Right atrium auricular region (tissue), 2 donors: ENCODE data around the gene TMEM131L. TPM values are rescaled to one million over a fixed set of nuclear protein-coding genes. Genes with fewer than 3 reads are reported as not detected.
"Not testable (repeated sequence)": the region's sequence is repeated elsewhere in the genome, so short reads cannot be mapped to it uniquely, and the experiment has no call there.

ENCODE experiments used
- DNase-seq: peaks from one replicate; pipeline ENCODE4 v3.0.0-alpha.2; 2019; ENCODE audit warnings: low spot score
- H3K27ac ChIP-seq, 2 donors: fragments of 200-600 bp; sonication (generic); 1 replicate in 1 of 2; 2 replicates in 1 of 2; pipeline ENCODE4 v1.5.1; 2016 to 2019
- H3K27me3 ChIP-seq, 2 donors: fragments of 200-600 bp; sonication (generic); one replicate each; pipeline versions ENCODE4 v1.5.1 to v1.6.0; 2017 to 2019
- H3K36me3 ChIP-seq: fragments of 200-600 bp; sonication (generic); one replicate; pipeline ENCODE4 v1.5.1; 2016
- H3K4me1 ChIP-seq, 2 donors: fragments of 200-600 bp; sonication (generic); one replicate each; pipeline versions ENCODE4 v1.5.1 to v1.6.0; 2017 to 2019
- H3K4me3 ChIP-seq, 2 donors: fragments of 200-600 bp; sonication (generic); 1 replicate in 1 of 2; 2 replicates in 1 of 2; pipeline ENCODE4 v1.5.1; 2017 to 2019; ENCODE audit warnings: mild to moderate bottlenecking in 1 of 2, moderate library complexity in 1 of 2
- H3K9me3 ChIP-seq, 2 donors: fragments of 200-600 bp; sonication (generic); one replicate each; pipeline ENCODE4 v1.5.1; 2019
- CTCF ChIP-seq, 2 donors: fragments of 200-600 bp; sonication (generic); IDR thresholded peaks; one replicate each; pipeline ENCODE4 v1.5.1; 2019; ENCODE audit warnings: antibody characterized with exemption in 2 of 2
- total RNA-seq, 2 donors: library from RNA; depleted of rRNA; stranded (reverse); fragments of >200 nt; gene quantifications; one replicate each; pipeline ENCODE4 v1.1.0, GENCODE V29; 2016

The TMEM131L gene
- total RNA-seq, 2 donors from 2014 or later: 10.9 to 15.4 TPM

GRCh38 chr4:153560908-153561307, 94.7 kb downstream of the TMEM131L start:
- Histone ChIP-seq H3K27ac (no peak overlapping the region), H3K9me3 (peaks cover 0 to 9% of the 10 kb centered on the region in 2 donors), H3K27me3 (no peaks in the 10 kb centered on the region), H3K4me3 (no peak overlapping the region), H3K36me3 (peaks cover 4% of the 10 kb centered on the region), H3K4me1 (peaks cover 0 to 16% of the 10 kb centered on the region in 2 donors)
- TF ChIP-seq CTCF (IDR thresholded peaks at IDR 0.05): no peak
- DNase-seq: no peak

- Histone ChIP-seq H3K36me3 (no peaks in the 10 kb centered on the region), H3K27ac (peak overlapping the region; percentile 73 to 86), H3K4me1 (peaks cover 0 to 33% of the 10 kb centered on the region in 2 donors), H3K27me3 (no peaks in the 10 kb centered on the region), H3K4me3 (no peak overlapping the region), H3K9me3 (peaks cover 0 to 9% of the 10 kb centered on the region in 2 donors)
- DNase-seq: no peak
- no peak for TF ChIP-seq CTCF (IDR thresholded peaks at IDR 0.05)
These were observed 98.7 kb downstream of the TMEM131L start for GRCh38 chr4:153564630-153565525.

- H3K27ac ChIP-seq: peak overlapping the region; percentile 59 to 86
- no peak for TF ChIP-seq CTCF (IDR thresholded peaks at IDR 0.05)
- no peak for DNase-seq
These were observed 100.5 kb downstream of the TMEM131L start for GRCh38 chr4:153566631-153567150.

GRCh38 chr4:153567660-153568059, 101.5 kb downstream of the TMEM131L start:
- H3K4me3 ChIP-seq, H3K9me3 ChIP-seq, H3K36me3 ChIP-seq, DNase-seq, H3K27me3 ChIP-seq: not testable (repeated sequence)
- peak overlapping the region; percentile 59 to 86 for H3K27ac ChIP-seq
- peaks cover 0 to 38% of the 10 kb centered on the region in 2 donors for H3K4me1 ChIP-seq

More at GRCh38 chr4:153566631-153567150, 100.5 kb downstream of the TMEM131L start:
- H3K36me3 ChIP-seq: no peaks in the 10 kb centered on the region
- peaks cover 0 to under 1% of the 10 kb centered on the region in 2 donors for H3K9me3 ChIP-seq
- H3K4me1 ChIP-seq: peaks cover 0 to 33% of the 10 kb centered on the region in 2 donors
- H3K27me3 ChIP-seq: no peaks in the 10 kb centered on the region
- no peak overlapping the region for H3K4me3 ChIP-seq

GRCh38 chr4:153570228-153570973, 104.2 kb downstream of the TMEM131L start:
- Histone ChIP-seq H3K4me3 (no peak overlapping the region), H3K27ac (peak overlapping the region; percentile 22 to 50), H3K9me3 (no peaks in the 10 kb centered on the region), H3K4me1 (peaks cover 0 to 45% of the 10 kb centered on the region in 2 donors), H3K36me3 (no peaks in the 10 kb centered on the region), H3K27me3 (no peaks in the 10 kb centered on the region)
- no peak for DNase-seq
- TF ChIP-seq CTCF (IDR thresholded peaks at IDR 0.05): no peak
